ENCODE measurements around the gene SLC9A7.
"Not testable (repeated sequence)": the region's sequence is repeated elsewhere in the genome, so short reads cannot be mapped to it uniquely, and the experiment has no call there.

Gene SLC9A7

GRCh38 chrX:46758956-46759644, at the start of gene SLC9A7:
SLC9A7 (minus strand) TSS chrX:46759118; CDS start chrX:46759029, 89 bp downstream.
- no peaks in the 10 kb centered on the region for H3K36me3 Mint-ChIP-seq
- peaks cover 4% of the 10 kb centered on the region for H3K27me3 Mint-ChIP-seq
- H3K4me1 Mint-ChIP-seq (ENCODE audit: low read depth): peaks cover 14% of the 10 kb centered on the region
- H3K27ac Mint-ChIP-seq: peak within 1 kb of the TSS; percentile 84
- no peaks in the 10 kb centered on the region for H3K9me3 Mint-ChIP-seq (ENCODE audit: low read depth)
- H3K4me3 Mint-ChIP-seq: peak within 1 kb of the TSS; percentile 93

- H3K27ac Mint-ChIP-seq: no peak overlapping the region
- H3K4me1 Mint-ChIP-seq (ENCODE audit: low read depth): no peaks in the 10 kb centered on the region
- H3K36me3 Mint-ChIP-seq: no peaks in the 10 kb centered on the region
- H3K27me3 Mint-ChIP-seq: peaks cover 1% of the 10 kb centered on the region
- H3K9me3 Mint-ChIP-seq (ENCODE audit: low read depth): no peaks in the 10 kb centered on the region
- H3K4me3 Mint-ChIP-seq: no peak overlapping the region
These were observed 46.4 kb upstream of the SLC9A7 start for GRCh38 chrX:46805270-46805669.

GRCh38 chrX:46803140-46803539, 44.2 kb upstream of the SLC9A7 start:
- no peak overlapping the region for H3K4me3 Mint-ChIP-seq
- no peaks in the 10 kb centered on the region for H3K4me1 Mint-ChIP-seq (ENCODE audit: low read depth)
- H3K27me3 Mint-ChIP-seq: peaks cover 1% of the 10 kb centered on the region
- H3K9me3 Mint-ChIP-seq (ENCODE audit: low read depth): no peaks in the 10 kb centered on the region
- H3K27ac Mint-ChIP-seq: no peak overlapping the region
- H3K36me3 Mint-ChIP-seq: no peaks in the 10 kb centered on the region

- H3K9me3 Mint-ChIP-seq (ENCODE audit: low read depth): no peaks in the 10 kb centered on the region
- H3K4me1 Mint-ChIP-seq (ENCODE audit: low read depth): peaks cover 13% of the 10 kb centered on the region
- no peaks in the 10 kb centered on the region for H3K36me3 Mint-ChIP-seq
- no peak overlapping the region for H3K27ac Mint-ChIP-seq
- H3K27me3 Mint-ChIP-seq: no peaks in the 10 kb centered on the region
- no peak overlapping the region for H3K4me3 Mint-ChIP-seq
These were observed 37.8 kb upstream of the SLC9A7 start for GRCh38 chrX:46796574-46797191.

- Mint-ChIP-seq H3K27me3 (no peaks in the 10 kb centered on the region), H3K36me3 (no peaks in the 10 kb centered on the region), H3K27ac (peak overlapping the region; percentile 54), H3K9me3 (ENCODE audit: low read depth) (no peaks in the 10 kb centered on the region), H3K4me1 (ENCODE audit: low read depth) (peaks cover 13% of the 10 kb centered on the region), H3K4me3 (no peak overlapping the region)
These were observed 34.6 kb upstream of the SLC9A7 start for GRCh38 chrX:46793386-46794143.

GRCh38 chrX:46792810-46793188, 33.9 kb upstream of the SLC9A7 start:
- no peak overlapping the region for H3K4me3 Mint-ChIP-seq
- H3K4me1 Mint-ChIP-seq (ENCODE audit: low read depth): peaks cover 13% of the 10 kb centered on the region
- H3K27ac Mint-ChIP-seq: peak overlapping the region; percentile 54
- no peaks in the 10 kb centered on the region for H3K36me3 Mint-ChIP-seq
- no peaks in the 10 kb centered on the region for H3K27me3 Mint-ChIP-seq
- H3K9me3 Mint-ChIP-seq (ENCODE audit: low read depth): no peaks in the 10 kb centered on the region

- no peak overlapping the region for H3K4me3 Mint-ChIP-seq
- H3K9me3 Mint-ChIP-seq (ENCODE audit: low read depth): no peaks in the 10 kb centered on the region
- H3K27me3 Mint-ChIP-seq: no peaks in the 10 kb centered on the region
- peak overlapping the region; percentile 54 for H3K27ac Mint-ChIP-seq
- H3K36me3 Mint-ChIP-seq: no peaks in the 10 kb centered on the region
- H3K4me1 Mint-ChIP-seq (ENCODE audit: low read depth): peaks cover 13% of the 10 kb centered on the region
These were observed 33.2 kb upstream of the SLC9A7 start for GRCh38 chrX:46791927-46792809.

- Mint-ChIP-seq H3K9me3 (ENCODE audit: low read depth) (no peaks in the 10 kb centered on the region), H3K27ac (no peak overlapping the region), H3K27me3 (no peaks in the 10 kb centered on the region), H3K36me3 (no peaks in the 10 kb centered on the region), H3K4me1 (ENCODE audit: low read depth) (peaks cover 13% of the 10 kb centered on the region), H3K4me3 (no peak overlapping the region)
These were observed 30.0 kb upstream of the SLC9A7 start for GRCh38 chrX:46788902-46789301.

GRCh38 chrX:46784437-46784836, 25.5 kb upstream of the SLC9A7 start:
- H3K9me3 Mint-ChIP-seq (ENCODE audit: low read depth); H3K36me3 Mint-ChIP-seq; H3K27me3 Mint-ChIP-seq; H3K27ac Mint-ChIP-seq; H3K4me3 Mint-ChIP-seq; H3K4me1 Mint-ChIP-seq (ENCODE audit: low read depth): not testable (repeated sequence)

GRCh38 chrX:46782034-46782433, 23.1 kb upstream of the SLC9A7 start:
- Mint-ChIP-seq H3K27ac (peak overlapping the region; percentile 22), H3K9me3 (ENCODE audit: low read depth) (no peaks in the 10 kb centered on the region), H3K4me3 (no peak overlapping the region), H3K36me3 (no peaks in the 10 kb centered on the region), H3K27me3 (no peaks in the 10 kb centered on the region), H3K4me1 (ENCODE audit: low read depth) (no peaks in the 10 kb centered on the region)

- Mint-ChIP-seq H3K4me1 (ENCODE audit: low read depth) (no peaks in the 10 kb centered on the region), H3K27me3 (no peaks in the 10 kb centered on the region), H3K4me3 (no peak overlapping the region), H3K27ac (no peak overlapping the region), H3K36me3 (peaks cover 5% of the 10 kb centered on the region), H3K9me3 (ENCODE audit: low read depth) (no peaks in the 10 kb centered on the region)
These were observed 19.3 kb upstream of the SLC9A7 start for GRCh38 chrX:46777971-46778810.

GRCh38 chrX:46770817-46771163, 11.9 kb upstream of the SLC9A7 start:
- H3K4me1 Mint-ChIP-seq (ENCODE audit: low read depth): no peaks in the 10 kb centered on the region
- H3K27ac Mint-ChIP-seq: no peak overlapping the region
- H3K27me3 Mint-ChIP-seq: no peaks in the 10 kb centered on the region
- no peaks in the 10 kb centered on the region for H3K9me3 Mint-ChIP-seq (ENCODE audit: low read depth)
- H3K36me3 Mint-ChIP-seq: peaks cover 5% of the 10 kb centered on the region
- no peak overlapping the region for H3K4me3 Mint-ChIP-seq

GRCh38 chrX:46770000-46770816, 11.3 kb upstream of the SLC9A7 start:
- Mint-ChIP-seq H3K27me3 (no peaks in the 10 kb centered on the region), H3K4me3 (no peak overlapping the region), H3K4me1 (ENCODE audit: low read depth) (no peaks in the 10 kb centered on the region), H3K9me3 (ENCODE audit: low read depth) (no peaks in the 10 kb centered on the region), H3K27ac (no peak overlapping the region), H3K36me3 (peaks cover 5% of the 10 kb centered on the region)
